Mesenchymal stem cell (in vitro differentiated cells and primary cell): ENCODE measurements around the gene ZNHIT3.

Experiments
- DNase-seq: peaks from one replicate; pipeline ENCODE4 v3.0.0-alpha.2; 2013
- H2AFZ ChIP-seq: one replicate; pipeline ENCODE4 v1.6.1; 2013; ENCODE audit warnings: low read depth, mild to moderate bottlenecking, control low read depth, inconsistent platforms, low read length, moderate library complexity
- H2AK5ac ChIP-seq: 2 replicates; pipeline ENCODE4 v1.6.1; 2013; ENCODE audit warnings: low read length, moderate library complexity, mild to moderate bottlenecking, inconsistent platforms; ENCODE audit not compliant: severe bottlenecking
- H2BK120ac ChIP-seq: one replicate; pipeline ENCODE4 v1.6.1; 2013; ENCODE audit warnings: low read depth, mild to moderate bottlenecking, inconsistent platforms, low read length, moderate library complexity
- H2BK12ac ChIP-seq, 2 experiments: one replicate each; pipeline ENCODE4 v1.6.1; 2013; ENCODE audit warnings: inconsistent platforms in 2 of 2, low read length in 2 of 2, mild to moderate bottlenecking in 2 of 2, moderate library complexity in 2 of 2, control low read depth in 1 of 2
- H2BK15ac ChIP-seq: one replicate; pipeline ENCODE4 v1.6.1; 2013; ENCODE audit warnings: mild to moderate bottlenecking, low read depth, inconsistent platforms; ENCODE audit not compliant: poor library complexity, severe bottlenecking
- H2BK5ac ChIP-seq: 2 replicates; pipeline ENCODE4 v1.6.1; 2013; ENCODE audit warnings: low read depth, mild to moderate bottlenecking, low read length, control low read depth, inconsistent platforms; ENCODE audit not compliant: poor library complexity, severe bottlenecking
- H3K14ac ChIP-seq, 2 experiments: one replicate each; pipeline ENCODE4 v1.6.1; 2013; ENCODE audit warnings: inconsistent platforms in 2 of 2, low read length in 2 of 2, control low read depth in 1 of 2, mild to moderate bottlenecking in 1 of 2, moderate library complexity in 1 of 2
- H3K18ac ChIP-seq, 2 experiments: one replicate each; pipeline ENCODE4 v1.6.1; 2013; ENCODE audit warnings: inconsistent platforms in 2 of 2, low read length in 2 of 2, control low read depth in 1 of 2, low read depth in 1 of 2, mild to moderate bottlenecking in 1 of 2
- H3K23ac ChIP-seq, 2 experiments: one replicate each; pipeline ENCODE4 v1.6.1; 2013; ENCODE audit warnings: inconsistent platforms in 2 of 2, low read length in 2 of 2, mild to moderate bottlenecking in 2 of 2, moderate library complexity in 2 of 2, control low read depth in 1 of 2
- H3K27ac ChIP-seq: 2 replicates; pipeline ENCODE4 v1.5.1; 2013; ENCODE audit warnings: mild to moderate bottlenecking, moderate library complexity, low read length, control low read depth, inconsistent platforms; ENCODE audit not compliant: poor library complexity, severe bottlenecking
- H3K27me3 ChIP-seq, 2 experiments: 2 replicates each; pipeline versions ENCODE4 v1.6.1 to v1.7.0; 2013; ENCODE audit warnings: low read length in 2 of 2, mild to moderate bottlenecking in 2 of 2, moderate library complexity in 2 of 2, control low read depth in 1 of 2, inconsistent platforms in 1 of 2; ENCODE audit not compliant: control insufficient read depth in 1 of 2, insufficient read depth in 1 of 2
- H3K36me3 ChIP-seq, 2 experiments: 2 replicates each; pipeline versions ENCODE4 v1.6.1 to v1.7.0; 2013; ENCODE audit warnings: low read length in 2 of 2, control low read depth in 1 of 2, inconsistent platforms in 1 of 2, low read depth in 1 of 2, mild to moderate bottlenecking in 1 of 2; ENCODE audit not compliant: insufficient read depth in 2 of 2, control insufficient read depth in 1 of 2
- H3K4ac ChIP-seq, 2 experiments: one replicate each; pipeline ENCODE4 v1.6.1; 2013; ENCODE audit warnings: inconsistent platforms in 2 of 2, low read length in 2 of 2, mild to moderate bottlenecking in 2 of 2, moderate library complexity in 2 of 2, control low read depth in 1 of 2, low read depth in 1 of 2
- H3K4me1 ChIP-seq: 2 replicates; pipeline ENCODE4 v1.6.1; 2013; ENCODE audit warnings: low read depth, low read length, control low read depth; ENCODE audit not compliant: control insufficient read depth, insufficient read depth
- H3K4me2 ChIP-seq: 2 replicates; pipeline ENCODE4 v1.6.1; 2013; ENCODE audit warnings: low read length, mild to moderate bottlenecking, inconsistent platforms; ENCODE audit not compliant: poor library complexity, severe bottlenecking
- H3K4me3 ChIP-seq, 2 experiments: 2 replicates each; pipeline versions ENCODE4 v1.5.1 to v1.7.0; 2013; ENCODE audit warnings: low read length in 2 of 2, mild to moderate bottlenecking in 2 of 2, control low read depth in 1 of 2, low read depth in 1 of 2; ENCODE audit not compliant: insufficient read depth in 1 of 2
- H3K79me1 ChIP-seq: replicated peaks from 2 replicates; pipeline ENCODE4 v1.6.1; 2013; ENCODE audit warnings: mild to moderate bottlenecking, control low read depth, low read length, inconsistent platforms; ENCODE audit not compliant: poor library complexity, severe bottlenecking
- H3K9ac ChIP-seq: 2 replicates; pipeline ENCODE4 v1.7.0; 2013; ENCODE audit warnings: mild to moderate bottlenecking, low read length, moderate library complexity
- H3K9me3 ChIP-seq: 2 replicates; pipeline ENCODE4 v1.7.0; 2013; ENCODE audit warnings: mild to moderate bottlenecking, low read length; ENCODE audit not compliant: control insufficient read depth
- H4K8ac ChIP-seq: one replicate; pipeline ENCODE4 v1.6.1; 2013; ENCODE audit warnings: inconsistent platforms, mild to moderate bottlenecking, low read length, moderate library complexity
- H4K91ac ChIP-seq: one replicate; pipeline ENCODE4 v1.6.1; 2013; ENCODE audit warnings: mild to moderate bottlenecking, low read length, inconsistent platforms
- WGBS: methylation state at CpG from one replicate; pipeline ENCODE4 v1.1.7; 2013; ENCODE audit warnings: mixed read lengths; 5-methylcytosine and 5-hydroxymethylcytosine counted together

ZNHIT3 gene

GRCh38 chr17:36504156-36504545, 17.7 kb downstream of the ZNHIT3 start:
- Histone ChIP-seq H4K91ac (no peak overlapping the region), H3K9me3 (no peaks in the 10 kb centered on the region), H3K79me1 (peaks cover 3% of the 10 kb centered on the region), H2BK12ac (no peak overlapping the region), H3K4me1 (peaks cover 9% of the 10 kb centered on the region), H3K23ac (no peak overlapping the region), H2AK5ac (no peak overlapping the region), H2BK15ac (no peak overlapping the region), H2AFZ (no peak overlapping the region), H3K27ac (no peak overlapping the region), H3K9ac (no peak overlapping the region), H3K27me3 (no peaks in the 10 kb centered on the region), H2BK120ac (no peak overlapping the region), H3K4me3 (no peak overlapping the region), H3K4me2 (no peak overlapping the region), H3K14ac (no peak overlapping the region), H4K8ac (no peak overlapping the region), H3K18ac (no peak overlapping the region), H3K4ac (no peak overlapping the region), H3K36me3 (peaks cover 76 to 93% of the 10 kb centered on the region in 2 experiments), H2BK5ac (no peak overlapping the region)
- no peak for DNase-seq
- WGBS = 96% methylated on average over 3 of the region's 5 CpGs

GRCh38 chr17:36505171-36505570, 18.7 kb downstream of the ZNHIT3 start:
- Histone ChIP-seq H2AFZ (no peak overlapping the region), H2BK5ac (no peak overlapping the region), H3K9ac (no peak overlapping the region), H3K36me3 (peaks cover 82 to 98% of the 10 kb centered on the region in 2 experiments), H2BK120ac (no peak overlapping the region), H2BK12ac (no peak overlapping the region), H3K4me3 (no peak overlapping the region), H3K4me2 (no peak overlapping the region), H3K4me1 (peaks cover 9% of the 10 kb centered on the region), H3K27me3 (no peaks in the 10 kb centered on the region), H3K9me3 (no peaks in the 10 kb centered on the region), H2BK15ac (no peak overlapping the region), H3K23ac (no peak overlapping the region), H3K79me1 (peaks cover 3% of the 10 kb centered on the region), H3K14ac (no peak overlapping the region), H4K91ac (no peak overlapping the region), H3K4ac (no peak overlapping the region), H2AK5ac (no peak overlapping the region), H4K8ac (no peak overlapping the region), H3K27ac (no peak overlapping the region), H3K18ac (no peak overlapping the region)
- no peak for DNase-seq
- WGBS = 98% methylated on average over 8 of the region's 8 CpGs

GRCh38 chr17:36506249-36506826, 19.9 kb downstream of the ZNHIT3 start:
- H3K4me1 ChIP-seq = peaks cover 1% of the 10 kb centered on the region
- H3K27me3 ChIP-seq = no peaks in the 10 kb centered on the region
- H3K4me2 ChIP-seq = no peak overlapping the region
- H3K23ac ChIP-seq = no peak overlapping the region
- no peak overlapping the region for H4K8ac ChIP-seq
- H3K36me3 ChIP-seq = peaks cover 83 to 98% of the 10 kb centered on the region in 2 experiments
- no peak overlapping the region for H3K9ac ChIP-seq
- H2BK12ac ChIP-seq = no peak overlapping the region
- no peak for DNase-seq
- no peak overlapping the region for H3K4ac ChIP-seq
- no peak overlapping the region for H2AK5ac ChIP-seq
- no peaks in the 10 kb centered on the region for H3K9me3 ChIP-seq
- H3K4me3 ChIP-seq = no peak overlapping the region
- no peak overlapping the region for H4K91ac ChIP-seq
- no peak overlapping the region for H3K18ac ChIP-seq
- no peak overlapping the region for H3K27ac ChIP-seq
- peaks cover 1% of the 10 kb centered on the region for H3K79me1 ChIP-seq
- no peak overlapping the region for H2BK120ac ChIP-seq
- H2BK15ac ChIP-seq = no peak overlapping the region
- H3K14ac ChIP-seq = no peak overlapping the region
- no peak overlapping the region for H2AFZ ChIP-seq
- 88% methylated on average over 6 of the region's 6 CpGs for WGBS
- H2BK5ac ChIP-seq = no peak overlapping the region

- Histone ChIP-seq H2BK12ac (no peak overlapping the region), H3K9me3 (no peaks in the 10 kb centered on the region), H3K79me1 (peaks cover 3% of the 10 kb centered on the region), H3K4me1 (no peaks in the 10 kb centered on the region), H3K23ac (no peak overlapping the region), H4K8ac (no peak overlapping the region), H3K27ac (no peak overlapping the region), H3K18ac (no peak overlapping the region), H3K14ac (no peak overlapping the region), H2BK15ac (no peak overlapping the region), H3K4ac (no peak overlapping the region), H3K27me3 (no peaks in the 10 kb centered on the region), H3K9ac (no peak overlapping the region), H2BK5ac (no peak overlapping the region), H2AFZ (no peak overlapping the region), H2BK120ac (no peak overlapping the region), H4K91ac (no peak overlapping the region), H3K4me3 (no peak overlapping the region), H2AK5ac (no peak overlapping the region), H3K36me3 (peaks cover 83 to 98% of the 10 kb centered on the region in 2 experiments), H3K4me2 (no peak overlapping the region)
- 96% methylated on average over 11 of the region's 11 CpGs for WGBS
- no peak for DNase-seq
Measured at GRCh38 chr17:36506831-36507230, 20.4 kb downstream of the ZNHIT3 start.
